SK-N-SH treated with all-trans-retinoic acid at 6 μM for 48 hours (cell line): ENCODE data around the gene CMIP.

Experiments
- ZFP3 ChIP-seq: fragments of 250-450 bp; sonication (Bioruptor Pico); IDR thresholded peaks from 2 replicates; pipeline ENCODE4 v1.5.0; 2020; ENCODE audit warnings: mild to moderate bottlenecking, moderate library complexity
- ZNF565 ChIP-seq: fragments of 450-650 bp; formaldehyde crosslinking; conservative IDR thresholded peaks from 2 replicates; pipeline ENCODE4 v1.5.0; 2020; ENCODE audit warnings: low read depth, mild to moderate bottlenecking, moderate library complexity

DNA sequence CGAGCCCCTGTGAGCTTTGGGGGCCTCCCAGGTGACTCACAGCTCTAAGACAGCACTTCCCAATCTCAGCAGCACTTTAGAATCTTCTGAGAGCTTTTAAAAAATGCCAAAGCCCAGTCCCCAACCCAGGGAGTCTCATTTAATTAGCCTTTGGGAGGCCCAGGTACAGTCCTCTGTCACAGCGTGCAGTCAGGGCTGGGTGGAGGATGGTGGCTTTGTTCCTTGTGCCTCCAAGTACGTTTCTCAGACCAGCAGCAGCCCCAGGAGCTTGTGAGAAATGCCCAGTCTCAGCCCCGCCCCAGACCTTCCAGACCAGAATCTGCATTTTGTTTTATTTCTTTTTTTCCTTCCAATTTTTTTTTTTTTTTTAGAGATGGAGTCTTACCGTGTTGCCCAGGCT, 27.4 kb upstream of the CMIP start:
- TF ChIP-seq ZNF565 (CRISPR knock-in tag) (no peak), ZFP3 (CRISPR knock-in tag) (no peak)
